B cell (primary cell): Measurements from ENCODE around the gene PRKN. TPM values are rescaled to one million over a fixed set of nuclear protein-coding genes. Genes with fewer than 3 reads are reported as not detected.

Source experiments
- ATAC-seq: fragments of 200-7000 bp; cut with Tn5 transposase; one replicate; pipeline ENCODE4 v1.10.0; 2021; ENCODE audit warnings: low read depth, mild to moderate bottlenecking, moderate number of reproducible peaks, moderate library complexity
- CTCF ChIA-PET: fragments of 350-600 bp; sonication (Branson Sonifier 250); formaldehyde crosslinking; loops from one replicate; lab custom pipeline; 2021; ENCODE audit warnings: antibody characterized with exemption, inconsistent platforms; lab: Charles Lee
- POLR2A ChIA-PET: fragments of 350-600 bp; sonication (Branson Sonifier 250); formaldehyde crosslinking; loops from one replicate; lab custom pipeline; 2021; ENCODE audit warnings: antibody characterized with exemption; lab: Charles Lee
- DNase-seq: peaks from one replicate; pipeline ENCODE4 v3.0.0; 2013
- H2AFZ ChIP-seq: 2 replicates; pipeline ENCODE4 v1.6.1; 2012; ENCODE audit warnings: mild to moderate bottlenecking, low read depth, low read length; ENCODE audit not compliant: insufficient read depth, poor library complexity, severe bottlenecking
- H3K27ac ChIP-seq, 2 donors: 1 replicate in 1 of 2; 2 replicates in 1 of 2; pipeline ENCODE4 v1.5.1; 2012 to 2013; ENCODE audit warnings: low read length in 2 of 2, mild to moderate bottlenecking in 2 of 2, moderate library complexity in 1 of 2
- H3K27me3 ChIP-seq, 4 experiments: fragments of 200-600 bp in 1 of 4; sonication (generic) in 1 of 4; replicated peaks in 1 of 4; 1 replicate in 2 of 4; 2 replicates in 2 of 4; pipeline versions ENCODE4 v1.6.1 to v1.7.0; 2013 to 2016; ENCODE audit warnings: low read length in 3 of 4, mild to moderate bottlenecking in 2 of 4, mixed read lengths in 1 of 4, moderate library complexity in 1 of 4; ENCODE audit not compliant: insufficient read depth in 4 of 4, control insufficient read depth in 3 of 4; ENCODE audit errors: control extremely low read depth in 1 of 4
- H3K36me3 ChIP-seq, 2 experiments: replicated peaks in 1 of 2; 1 replicate in 1 of 2; 2 replicates in 1 of 2; pipeline versions ENCODE4 v1.6.1 to v1.7.1; 2013; ENCODE audit warnings: low read length in 1 of 2; ENCODE audit not compliant: insufficient read depth in 2 of 2, control insufficient read depth in 1 of 2; ENCODE audit errors: control extremely low read depth in 1 of 2, extremely low read depth in 1 of 2
- H3K4me1 ChIP-seq, 2 donors: fragments of 200-600 bp in 1 of 2; sonication (generic) in 1 of 2; 1 replicate in 1 of 2; 2 replicates in 1 of 2; pipeline versions ENCODE4 v1.5.1 to v1.6.1; 2013 to 2017; ENCODE audit warnings: low read length in 2 of 2; ENCODE audit not compliant: control insufficient read depth in 2 of 2, insufficient read depth in 2 of 2
- H3K4me2 ChIP-seq: replicated peaks from 2 replicates; pipeline ENCODE3; 2012; ENCODE audit warnings: mild to moderate bottlenecking, low read depth, low read length; ENCODE audit not compliant: poor library complexity, severe bottlenecking
- H3K4me3 ChIP-seq, 5 experiments: fragments of 200-600 bp in 1 of 5; sonication (generic) in 1 of 5; 1 replicate in 3 of 5; 2 replicates in 2 of 5; pipeline versions ENCODE4 v1.5.1 to v1.7.0; 2011 to 2016; ENCODE audit warnings: low read length in 4 of 5, mild to moderate bottlenecking in 4 of 5, low read depth in 2 of 5, control low read depth in 1 of 5, moderate library complexity in 1 of 5; ENCODE audit not compliant: insufficient read depth in 1 of 5; ENCODE audit errors: control extremely low read depth in 1 of 5, extremely low read depth in 1 of 5
- H3K79me2 ChIP-seq: fragments of 200-600 bp; sonication (generic); one replicate; pipeline ENCODE4 v1.6.0; 2016; ENCODE audit warnings: low read length; ENCODE audit not compliant: control insufficient read depth, insufficient read depth
- H3K9ac ChIP-seq: fragments of 200-600 bp; sonication (generic); 2 replicates; pipeline ENCODE4 v1.6.1; 2017; ENCODE audit warnings: mild to moderate bottlenecking, low read length, moderate library complexity
- H3K9me3 ChIP-seq, 3 donors: one replicate each; pipeline versions ENCODE4 v1.6.1 to v1.7.1; 2013; ENCODE audit warnings: low read length in 2 of 3; ENCODE audit not compliant: control insufficient read depth in 2 of 3, insufficient read depth in 1 of 3; ENCODE audit errors: control extremely low read depth in 1 of 3
- H4K20me1 ChIP-seq: 2 replicates; pipeline ENCODE4 v1.6.0; 2012; ENCODE audit warnings: mild to moderate bottlenecking, low read length; ENCODE audit not compliant: insufficient read depth, control insufficient read depth, poor library complexity, severe bottlenecking
- H3K27ac Mint-ChIP-seq: one replicate; pipeline ENCODE4 v1.8.0; 2021; ENCODE audit warnings: mixed read lengths
- H3K27me3 Mint-ChIP-seq: one replicate; pipeline ENCODE4 v1.8.0; 2021; ENCODE audit warnings: mixed read lengths
- H3K4me1 Mint-ChIP-seq: one replicate; pipeline ENCODE4 v1.8.0; 2021; ENCODE audit warnings: mixed read lengths
- H3K4me3 Mint-ChIP-seq: one replicate; pipeline ENCODE4 v1.8.0; 2021; ENCODE audit warnings: mixed read lengths
- H3K9me3 Mint-ChIP-seq: one replicate; pipeline ENCODE4 v1.8.0; 2022; ENCODE audit warnings: mixed read lengths; ENCODE audit not compliant: insufficient read depth
- EZH2 ChIP-seq: IDR thresholded peaks from 2 replicates; pipeline ENCODE4 v1.6.1; 2012; ENCODE audit warnings: borderline replicate concordance, low read depth, mild to moderate bottlenecking, moderate library complexity, low read length; ENCODE audit not compliant: insufficient read depth, poor library complexity, severe bottlenecking
- WGBS: methylation state at CpG from one replicate; pipeline ENCODE4 v1.1.5; 2013; ENCODE audit warnings: missing lambda C conversion rate; ENCODE audit not compliant: insufficient coverage; 5-methylcytosine and 5-hydroxymethylcytosine counted together
- intact Hi-C: fragments of 100-400 bp; cut with micrococcal nuclease; formaldehyde crosslinking; loops from one replicate; pipeline ENCODE4 v1.10.0; 2022
- polyA plus RNA-seq: library from polyadenylated mRNA; depleted of rRNA; stranded (reverse); fragments of >200 nt; gene quantifications from 2 replicates; pipeline ENCODE4 v1.2.3, GENCODE V29; 2012
- total RNA-seq, 2 donors: library from RNA; stranded (reverse); fragments of 120-200 nt in 1 of 2; gene quantifications; 1 replicate in 1 of 2; 2 replicates in 1 of 2; pipeline versions ENCODE4 v1.2.3 to v1.2.4, GENCODE V29; 2013 to 2022
- TF ChIP-seq, protein P1 (sequence below): fragments of 200-600 bp; IDR thresholded peaks from one replicate; pipeline ENCODE4 v1.8.0; 2022; ENCODE audit warnings: antibody characterized with exemption, mild to moderate bottlenecking

The PRKN gene
- total and polyA plus RNA-seq, 2 donors (not counting 1 experiment from before 2014, with no cell fraction given), result 1.6 to 6.2 TPM

GRCh38 chr6:161407115-161407514, 1320.5 kb downstream of the PRKN start:
- no peak overlapping the region for H2AFZ ChIP-seq

DNA sequence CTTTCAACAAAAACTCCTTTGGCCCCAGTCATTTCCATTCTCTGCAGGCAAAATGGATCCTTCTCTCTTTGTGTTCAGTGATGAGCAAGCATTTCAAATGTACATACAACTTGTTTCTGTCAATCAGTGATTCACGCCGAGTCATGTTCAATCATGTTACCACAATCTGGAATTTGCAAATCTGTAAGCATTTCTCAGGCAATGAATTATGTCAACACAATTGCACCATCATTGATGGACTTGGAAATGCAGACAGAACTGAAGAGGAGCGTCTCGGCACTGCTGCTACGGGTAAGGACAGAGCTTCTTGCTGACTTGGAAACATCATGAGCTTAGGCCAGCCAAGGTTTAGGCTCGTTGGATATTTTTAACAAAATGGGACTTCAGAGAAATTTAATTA, 1320.9 kb downstream of the PRKN start:
- Histone ChIP-seq H3K9ac (no peak overlapping the region), H3K4me1 (no peaks in the 10 kb centered on the region), H3K36me3 (no peaks in the 10 kb centered on the region), H3K27ac (no peak overlapping the region), H3K27me3 (no peaks in the 10 kb centered on the region), H3K4me2 (no peak overlapping the region), H3K79me2 (no peaks in the 10 kb centered on the region), H2AFZ (no peak overlapping the region), H3K9me3 (peaks cover 0 to 8% (median 0%) of the 10 kb centered on the region in 3 donors), H4K20me1 (no peaks in the 10 kb centered on the region), H3K4me3 (no peak overlapping the region)
- no peak overlapping the region for H3K27ac Mint-ChIP-seq
- H3K9me3 Mint-ChIP-seq, result no peaks in the 10 kb centered on the region
- no peak for ATAC-seq
- H3K4me3 Mint-ChIP-seq, result no peak overlapping the region
- H3K4me1 Mint-ChIP-seq, result no peaks in the 10 kb centered on the region
- 97% methylated on average over 5 of the region's 6 CpGs for WGBS
- peaks cover 10% of the 10 kb centered on the region for H3K27me3 Mint-ChIP-seq
- no peak for DNase-seq
- CTCF ChIA-PET, result interaction anchor here (1.0 kb wide), 1 partner anchor 36 kb away, joined by 4 read pairs; no protein-coding TSS in a partner anchor
- intact Hi-C loops, result no loop called here
- POLR2A ChIA-PET, result no interaction called here
- TF ChIP-seq, protein P1, sequence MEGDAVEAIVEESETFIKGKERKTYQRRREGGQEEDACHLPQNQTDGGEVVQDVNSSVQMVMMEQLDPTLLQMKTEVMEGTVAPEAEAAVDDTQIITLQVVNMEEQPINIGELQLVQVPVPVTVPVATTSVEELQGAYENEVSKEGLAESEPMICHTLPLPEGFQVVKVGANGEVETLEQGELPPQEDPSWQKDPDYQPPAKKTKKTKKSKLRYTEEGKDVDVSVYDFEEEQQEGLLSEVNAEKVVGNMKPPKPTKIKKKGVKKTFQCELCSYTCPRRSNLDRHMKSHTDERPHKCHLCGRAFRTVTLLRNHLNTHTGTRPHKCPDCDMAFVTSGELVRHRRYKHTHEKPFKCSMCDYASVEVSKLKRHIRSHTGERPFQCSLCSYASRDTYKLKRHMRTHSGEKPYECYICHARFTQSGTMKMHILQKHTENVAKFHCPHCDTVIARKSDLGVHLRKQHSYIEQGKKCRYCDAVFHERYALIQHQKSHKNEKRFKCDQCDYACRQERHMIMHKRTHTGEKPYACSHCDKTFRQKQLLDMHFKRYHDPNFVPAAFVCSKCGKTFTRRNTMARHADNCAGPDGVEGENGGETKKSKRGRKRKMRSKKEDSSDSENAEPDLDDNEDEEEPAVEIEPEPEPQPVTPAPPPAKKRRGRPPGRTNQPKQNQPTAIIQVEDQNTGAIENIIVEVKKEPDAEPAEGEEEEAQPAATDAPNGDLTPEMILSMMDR, result no peak
- TF ChIP-seq EZH2, result no peak

More at GRCh38 chr6:161407115-161407514, 1320.5 kb downstream of the PRKN start:
- intact Hi-C loops, result no loop called here
- no CpG with 5 or more reads among the region's 2 CpGs for WGBS
- Histone ChIP-seq H3K4me3 (no peak overlapping the region), H3K27me3 (no peaks in the 10 kb centered on the region), H3K9me3 (peaks cover 0 to 8% (median 0%) of the 10 kb centered on the region in 3 donors), H3K4me2 (no peak overlapping the region), H3K4me1 (no peaks in the 10 kb centered on the region), H4K20me1 (no peaks in the 10 kb centered on the region), H3K27ac (no peak overlapping the region), H3K36me3 (no peaks in the 10 kb centered on the region), H3K79me2 (no peaks in the 10 kb centered on the region), H3K9ac (no peak overlapping the region)
- TF ChIP-seq EZH2, result no peak
- TF ChIP-seq, protein P1, result no peak
- Mint-ChIP-seq H3K9me3 (no peaks in the 10 kb centered on the region), H3K27ac (no peak overlapping the region), H3K4me1 (no peaks in the 10 kb centered on the region), H3K27me3 (peaks cover 10% of the 10 kb centered on the region), H3K4me3 (no peak overlapping the region)
- DNase-seq (no peak), ATAC-seq (no peak)
- ChIA-PET POLR2A (no interaction called here), CTCF (no interaction called here)
